ENCODE results near the gene ZNF217.
"Not testable (repeated sequence)": the region's sequence is repeated elsewhere in the genome, so short reads cannot be mapped to it uniquely, and the experiment has no call there.

Gene ZNF217

GRCh38 chr20:53622247-53623133 lies 28.9 kb upstream of the ZNF217 start:
- DNase-seq (ENCODE audit: low spot score), result no peak

DNA sequence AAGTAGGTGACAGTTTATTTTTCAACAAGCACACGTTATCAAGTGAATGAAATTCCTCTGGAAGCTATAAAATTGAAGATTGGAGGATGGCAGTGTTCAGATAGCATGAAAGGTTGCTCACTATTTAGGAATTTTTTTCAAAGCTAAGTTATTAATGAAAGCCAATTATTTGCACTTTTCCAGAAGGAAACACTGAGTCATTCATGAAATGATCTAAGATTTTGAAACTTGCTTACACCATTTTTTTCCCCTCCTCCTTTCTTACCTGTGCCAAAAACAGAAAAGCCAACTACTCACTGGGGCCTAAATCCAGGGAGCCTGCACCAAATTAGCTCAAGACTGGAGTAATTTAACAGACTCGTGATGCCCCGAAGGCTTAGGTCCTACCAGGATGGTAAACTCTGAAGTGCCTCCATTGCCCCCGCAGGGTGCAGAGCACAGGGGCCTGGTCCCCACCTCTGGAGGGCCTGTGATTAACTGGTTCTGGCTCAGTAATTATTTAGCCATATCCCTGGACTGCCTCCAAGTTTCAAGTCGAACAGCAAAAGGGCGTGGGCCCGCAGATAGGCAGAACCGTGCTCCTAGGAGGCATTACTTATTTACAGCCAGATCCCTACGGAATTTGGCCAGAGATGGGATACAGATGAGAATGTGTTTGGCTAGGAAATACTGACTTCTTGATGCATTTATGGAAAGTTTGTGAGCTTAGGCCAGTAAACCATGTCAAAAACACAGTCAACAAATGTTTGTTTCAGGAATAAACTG lies 28.0 kb upstream of the ZNF217 start:
- no peak for DNase-seq (ENCODE audit: low spot score)

DNA sequence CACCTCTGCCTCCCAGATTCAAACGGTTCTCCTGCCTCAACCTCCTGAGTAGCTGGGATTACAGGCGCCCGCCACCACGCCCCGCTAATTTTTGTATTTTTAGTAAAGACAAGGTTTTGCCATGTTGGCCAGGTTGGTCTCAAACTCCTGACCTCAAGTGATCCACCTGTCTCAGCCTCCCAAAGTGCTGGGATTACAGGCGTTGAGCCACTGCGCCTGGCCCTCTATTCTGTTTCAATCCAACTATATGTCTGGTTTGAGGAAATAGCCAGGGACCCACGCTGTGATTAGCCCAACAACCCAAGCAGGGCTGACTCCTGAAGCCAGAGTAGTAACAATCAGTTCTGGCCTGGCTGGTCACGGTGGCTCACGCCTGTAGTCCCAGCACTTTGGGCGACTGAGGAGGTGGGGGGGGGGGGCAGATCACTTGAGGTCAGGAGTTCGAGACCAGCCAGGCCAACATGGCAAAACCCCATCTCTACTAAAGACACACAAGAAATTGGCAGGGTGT lies 24.9 kb upstream of the ZNF217 start:
- DNase-seq (ENCODE audit: low spot score), result not testable (repeated sequence)

DNA sequence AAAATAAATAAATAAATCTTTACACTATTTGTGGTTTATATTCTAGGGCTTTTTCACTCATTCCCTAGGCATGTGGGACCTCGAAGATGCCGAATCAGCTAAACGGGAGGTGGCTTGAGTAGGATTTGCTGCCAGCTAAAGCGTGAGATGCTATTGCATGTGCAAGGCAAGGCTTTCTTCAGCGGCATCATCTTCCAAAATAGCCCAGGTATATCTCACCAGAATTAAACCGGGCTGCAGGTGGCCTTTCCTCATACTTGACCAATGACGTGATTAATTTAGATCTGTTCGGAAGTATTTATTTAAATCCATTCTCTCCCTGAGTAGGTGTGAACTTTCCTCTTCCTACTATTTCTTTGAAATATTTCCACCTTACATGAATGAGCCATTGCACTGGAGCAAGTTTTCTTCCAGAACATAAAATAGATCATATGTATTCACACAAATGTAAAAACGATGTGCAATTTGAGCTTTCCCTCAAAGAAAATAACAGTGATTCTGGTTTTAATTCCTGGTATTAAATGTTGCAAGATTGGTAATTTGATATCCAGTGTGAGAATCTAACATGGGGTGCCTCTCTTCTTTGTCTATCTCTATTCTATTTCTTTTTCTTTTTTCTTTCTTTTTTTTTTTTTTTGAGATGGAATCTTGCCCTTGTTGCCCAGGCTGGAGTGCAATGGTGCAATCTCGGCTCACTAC lies 24.3 kb upstream of the ZNF217 start:
- no peak for DNase-seq (ENCODE audit: low spot score)

DNA sequence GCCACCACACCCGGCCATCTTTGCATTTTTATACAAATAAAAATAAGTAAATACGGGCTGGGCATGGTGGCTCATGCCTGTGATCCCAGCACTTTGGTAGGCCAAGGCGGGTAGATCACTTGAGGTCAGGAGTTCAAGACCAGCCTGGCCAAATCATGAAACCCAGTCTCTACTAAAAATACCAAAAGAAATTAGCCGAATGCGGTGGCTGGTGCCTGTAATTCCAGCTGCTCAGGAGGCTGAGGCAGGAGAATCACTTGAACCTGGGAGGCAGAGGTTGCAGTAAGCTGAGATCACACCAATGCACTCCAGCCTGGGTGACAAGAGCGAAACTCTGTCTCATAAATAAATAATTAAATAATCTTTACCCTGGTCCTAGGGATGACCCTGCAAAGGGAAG lies 22.9 kb upstream of the ZNF217 start:
- DNase-seq (ENCODE audit: low spot score), result not testable (repeated sequence)

- DNase-seq (ENCODE audit: low spot score), result no peak
Observed at GRCh38 chr20:53613748-53614147, 20.1 kb upstream of the ZNF217 start.

DNA sequence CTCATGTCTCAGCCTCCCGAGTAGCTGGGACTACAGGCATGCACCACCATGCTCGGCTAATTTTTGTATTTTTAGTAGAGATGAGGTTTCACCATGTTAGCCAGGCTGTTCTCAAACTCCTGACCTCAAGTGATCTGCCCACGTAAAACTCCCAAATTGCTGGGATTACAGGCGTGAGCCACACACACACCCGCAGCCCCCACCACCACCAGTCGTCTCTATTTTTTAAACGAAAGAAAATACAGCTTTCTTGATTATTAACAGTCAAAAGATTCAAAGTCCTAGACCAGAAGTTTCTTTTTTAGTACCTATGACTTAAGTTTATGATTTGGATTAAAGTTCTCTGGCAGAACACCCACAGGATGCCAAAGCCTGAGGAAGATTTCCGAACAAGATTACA lies 18.6 kb upstream of the ZNF217 start:
- not testable (repeated sequence) for DNase-seq (ENCODE audit: low spot score)

DNA sequence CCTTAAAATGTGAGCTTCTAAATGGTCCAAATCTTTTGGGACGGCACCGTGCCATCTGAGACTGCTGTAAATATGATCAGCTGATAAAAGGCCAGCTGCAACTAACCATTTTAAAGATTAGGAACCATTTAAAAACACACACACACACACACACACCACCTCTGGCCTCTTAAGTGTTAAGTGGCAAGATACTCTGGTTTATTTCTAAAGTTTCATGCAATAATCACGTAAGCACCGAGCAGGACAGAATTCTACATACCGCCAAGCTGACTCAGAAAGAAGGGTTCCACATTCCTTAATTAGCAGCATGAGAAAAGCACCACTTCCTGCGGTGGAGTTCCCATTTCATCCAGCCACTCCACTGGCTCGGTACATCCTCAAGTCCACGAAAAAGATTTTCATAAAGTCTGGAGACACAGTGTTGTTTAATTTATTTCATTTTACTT lies 17.8 kb upstream of the ZNF217 start:
- peak; percentile 85 for DNase-seq (ENCODE audit: low spot score)

- no peak for DNase-seq (ENCODE audit: low spot score)
Observed at GRCh38 chr20:53609491-53610445, 16.1 kb upstream of the ZNF217 start.

- DNase-seq (ENCODE audit: low spot score), result no peak
Observed at GRCh38 chr20:53608456-53609452, 15.1 kb upstream of the ZNF217 start.

DNA sequence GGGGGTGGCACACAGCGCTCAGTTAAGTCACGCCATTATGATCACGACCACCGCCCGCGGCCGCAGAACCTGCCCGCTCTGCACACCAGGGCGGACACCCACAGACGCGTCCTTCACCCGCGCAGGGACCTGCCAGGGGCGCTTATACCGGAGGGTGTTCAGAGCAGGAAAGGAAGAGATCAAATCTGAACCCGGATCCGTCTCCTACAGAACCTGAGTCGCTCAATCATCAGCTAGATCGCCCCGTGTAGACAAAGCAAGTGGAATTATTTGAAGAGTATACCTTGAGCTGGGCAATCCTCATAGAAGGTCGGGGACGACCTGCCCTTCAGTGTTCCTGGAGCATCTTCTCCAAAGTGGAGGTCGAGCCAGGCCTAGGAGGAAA lies 14.4 kb upstream of the ZNF217 start:
- no peak for DNase-seq (ENCODE audit: low spot score)

- peak; percentile 47 for DNase-seq (ENCODE audit: low spot score)
Observed at GRCh38 chr20:53606364-53606985, 12.8 kb upstream of the ZNF217 start.

DNA sequence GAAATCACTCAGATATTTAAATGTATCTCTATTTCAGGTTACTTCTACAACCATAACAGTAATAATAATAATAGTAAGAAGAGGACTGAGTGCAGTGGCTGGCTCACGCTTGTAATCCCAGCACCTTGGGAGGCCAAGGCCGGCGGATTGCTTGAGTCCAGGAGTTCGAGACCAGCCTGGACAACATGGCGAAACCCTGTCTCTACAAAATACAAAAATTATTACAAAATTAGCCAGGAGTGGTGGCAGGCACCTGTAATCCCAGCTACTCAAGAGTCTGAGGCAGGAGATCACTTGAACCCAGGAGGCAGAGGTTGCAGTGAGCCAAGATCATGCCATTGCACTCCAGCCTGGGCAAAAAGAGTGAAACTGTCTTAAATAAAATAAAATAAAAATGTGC lies 11.8 kb upstream of the ZNF217 start:
- not testable (repeated sequence) for DNase-seq (ENCODE audit: low spot score)

DNA sequence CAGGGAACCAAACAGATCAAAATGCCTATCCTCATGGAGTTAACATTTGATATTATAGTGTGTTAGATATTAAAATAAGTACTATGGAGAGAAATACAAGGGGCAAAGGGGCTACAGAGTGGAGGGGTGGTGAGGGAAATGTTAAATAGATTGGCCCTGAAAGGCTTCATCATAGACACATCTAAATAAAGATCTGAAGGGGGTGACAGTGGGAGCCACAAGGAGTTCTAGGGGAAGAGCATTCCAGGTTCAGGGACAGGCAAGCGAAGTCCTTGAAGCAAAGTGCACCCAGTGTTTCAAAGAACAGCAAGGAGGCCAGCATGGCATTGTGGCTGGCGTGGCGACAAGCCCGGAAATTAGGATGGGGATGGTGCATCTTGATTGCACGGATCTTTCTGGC lies 11.2 kb upstream of the ZNF217 start:
- not testable (repeated sequence) for DNase-seq (ENCODE audit: low spot score)

DNA sequence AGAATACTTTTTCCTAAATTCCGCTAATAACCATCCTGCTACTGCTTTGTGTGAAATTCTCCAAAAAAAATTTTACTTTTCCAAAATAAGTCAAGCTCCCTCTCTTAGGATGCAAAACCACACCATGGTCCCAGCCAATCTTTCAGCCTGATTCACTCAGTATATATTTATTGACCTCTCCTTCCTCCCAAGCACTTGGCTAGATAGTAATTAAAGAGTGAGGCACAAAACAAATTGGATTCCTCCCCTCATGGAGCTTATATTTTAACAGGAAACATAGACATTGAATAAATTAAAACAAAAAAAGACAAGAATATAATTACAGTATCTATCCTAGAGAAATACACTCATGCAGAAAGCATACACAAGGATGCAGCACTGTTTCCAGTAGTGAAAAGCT lies 9.0 kb upstream of the ZNF217 start:
- DNase-seq (ENCODE audit: low spot score), result no peak

- DNase-seq (ENCODE audit: low spot score), result no peak
Observed at GRCh38 chr20:53599910-53600632, 6.4 kb upstream of the ZNF217 start.

DNA sequence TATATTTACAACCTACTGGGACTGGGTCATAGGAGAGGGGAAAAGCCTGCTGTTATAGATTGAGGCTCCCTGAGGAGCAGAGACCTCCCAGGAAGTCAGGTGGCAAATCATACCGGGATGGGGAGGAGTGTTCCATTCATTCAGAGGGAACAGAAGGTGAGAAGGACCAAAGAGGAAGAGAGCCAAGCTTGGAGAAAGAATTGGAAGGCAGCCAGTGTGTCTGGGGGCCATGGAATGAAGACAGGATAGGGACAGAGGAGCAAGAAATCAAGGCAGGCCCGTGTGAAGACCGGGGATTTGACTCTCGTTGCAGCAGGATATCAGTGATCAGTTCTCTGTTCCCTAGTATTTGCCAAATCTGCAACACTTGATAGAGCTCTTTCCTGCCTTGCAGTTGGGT lies 5.7 kb upstream of the ZNF217 start:
- no peak for DNase-seq (ENCODE audit: low spot score)

DNA sequence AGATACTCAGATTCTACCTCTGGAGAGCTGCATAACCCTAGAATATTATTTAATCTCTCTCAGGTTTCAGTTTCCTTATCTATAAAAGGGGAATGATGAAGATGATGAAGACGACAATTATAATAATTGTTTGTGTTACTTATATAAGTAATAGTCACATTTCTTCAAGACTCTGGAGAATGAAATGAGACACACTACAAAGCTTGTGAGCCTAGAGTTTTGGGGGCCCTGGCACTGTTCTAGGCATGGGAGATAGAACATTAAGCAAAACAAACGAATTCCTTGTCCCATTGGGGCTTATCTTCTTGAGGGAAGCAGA lies 5.4 kb upstream of the ZNF217 start:
- no peak for DNase-seq (ENCODE audit: low spot score)
